Stimulated activated naive CD8-positive, alpha-beta T cell treated with anti-CD3 and anti-CD28 coated beads, Interleukin-15, Interleukin-2, amounts not matched to agents 100 ng/mL and 50 ng/mL, for 24 hours (primary cell): ENCODE results near the gene KLHL13.

Experiments
- H3K27ac Mint-ChIP-seq: one replicate; pipeline ENCODE4 v1.8.0; 2021; ENCODE audit warnings: mild to moderate bottlenecking, mixed read lengths
- H3K27me3 Mint-ChIP-seq: one replicate; pipeline ENCODE4 v1.8.0; 2021; ENCODE audit warnings: mixed read lengths
- H3K36me3 Mint-ChIP-seq: one replicate; pipeline ENCODE4 v1.8.0; 2021; ENCODE audit warnings: low read depth, mixed read lengths
- H3K4me1 Mint-ChIP-seq: one replicate; pipeline ENCODE4 v1.8.0; 2021; ENCODE audit warnings: low read depth, mixed read lengths
- H3K4me3 Mint-ChIP-seq: one replicate; pipeline ENCODE4 v1.8.0; 2021; ENCODE audit warnings: mild to moderate bottlenecking, mixed read lengths
- H3K9me3 Mint-ChIP-seq: one replicate; pipeline ENCODE4 v1.8.0; 2021; ENCODE audit warnings: mixed read lengths

KLHL13 gene

GRCh38 chrX:117919755-117920154, 196.9 kb downstream of the KLHL13 start:
- no peaks in the 10 kb centered on the region for H3K36me3 Mint-ChIP-seq
- H3K27ac Mint-ChIP-seq, result no peak overlapping the region

DNA sequence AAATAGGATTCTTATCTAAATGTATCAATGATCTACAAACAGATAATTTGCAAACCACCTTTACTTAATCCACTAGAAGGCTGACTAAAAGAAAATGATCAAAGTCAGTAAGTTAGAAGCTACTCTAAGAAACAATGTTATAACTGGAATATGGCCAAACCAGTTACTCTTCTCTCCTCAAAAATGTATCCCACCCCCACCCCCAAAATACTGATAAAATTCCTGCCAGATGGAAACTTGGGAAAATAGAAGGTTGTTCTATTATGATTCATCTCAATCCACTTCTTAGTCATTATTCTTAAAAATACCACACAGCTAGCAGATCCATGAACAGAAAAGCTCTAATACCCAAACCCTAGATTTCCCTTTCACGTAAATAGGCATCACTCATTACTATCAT, 206.4 kb downstream of the KLHL13 start:
- H3K4me1 Mint-ChIP-seq, result no peaks in the 10 kb centered on the region
- H3K9me3 Mint-ChIP-seq, result no peaks in the 10 kb centered on the region
- no peaks in the 10 kb centered on the region for H3K27me3 Mint-ChIP-seq
- H3K36me3 Mint-ChIP-seq, result no peaks in the 10 kb centered on the region
- no peak overlapping the region for H3K4me3 Mint-ChIP-seq
- H3K27ac Mint-ChIP-seq, result no peak overlapping the region

More at GRCh38 chrX:117919755-117920154, 196.9 kb downstream of the KLHL13 start:
- Mint-ChIP-seq H3K27me3 (no peaks in the 10 kb centered on the region), H3K9me3 (no peaks in the 10 kb centered on the region), H3K4me3 (no peak overlapping the region), H3K4me1 (no peaks in the 10 kb centered on the region)

- H3K4me1 Mint-ChIP-seq, result peaks cover 13% of the 10 kb centered on the region
- H3K27ac Mint-ChIP-seq, result no peak overlapping the region
- H3K4me3 Mint-ChIP-seq, result no peak overlapping the region
- no peaks in the 10 kb centered on the region for H3K9me3 Mint-ChIP-seq
- H3K36me3 Mint-ChIP-seq, result no peaks in the 10 kb centered on the region
- no peaks in the 10 kb centered on the region for H3K27me3 Mint-ChIP-seq
Observed at GRCh38 chrX:117898226-117898625, 218.4 kb downstream of the KLHL13 start.

GRCh38 chrX:117895418-117895817, 221.2 kb downstream of the KLHL13 start:
- Mint-ChIP-seq H3K9me3 (no peaks in the 10 kb centered on the region), H3K27ac (no peak overlapping the region), H3K4me1 (peaks cover 15% of the 10 kb centered on the region), H3K4me3 (no peak overlapping the region), H3K27me3 (no peaks in the 10 kb centered on the region), H3K36me3 (no peaks in the 10 kb centered on the region)

DNA sequence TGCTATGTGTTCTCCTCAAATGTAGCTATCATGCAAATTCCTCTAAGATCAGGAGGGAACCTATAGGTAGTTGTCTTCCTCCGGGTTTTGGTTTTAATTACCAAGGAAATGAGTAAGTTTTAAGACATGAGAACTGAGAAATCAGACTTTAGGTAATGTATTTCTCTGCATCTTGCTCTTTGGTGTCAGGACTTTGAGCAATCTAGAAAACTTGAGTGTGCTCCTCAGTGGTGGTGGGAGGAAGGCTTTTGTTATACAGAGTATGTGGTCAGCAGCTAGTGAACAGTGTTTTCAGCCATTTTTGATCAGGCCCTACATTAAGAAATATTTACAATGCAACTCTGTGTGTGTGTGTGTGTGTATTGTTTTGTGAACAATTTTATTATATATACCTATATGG, 224.1 kb downstream of the KLHL13 start:
- Mint-ChIP-seq H3K9me3 (no peaks in the 10 kb centered on the region), H3K27me3 (no peaks in the 10 kb centered on the region), H3K4me3 (no peak overlapping the region), H3K27ac (no peak overlapping the region), H3K4me1 (peaks cover 11% of the 10 kb centered on the region), H3K36me3 (no peaks in the 10 kb centered on the region)

DNA sequence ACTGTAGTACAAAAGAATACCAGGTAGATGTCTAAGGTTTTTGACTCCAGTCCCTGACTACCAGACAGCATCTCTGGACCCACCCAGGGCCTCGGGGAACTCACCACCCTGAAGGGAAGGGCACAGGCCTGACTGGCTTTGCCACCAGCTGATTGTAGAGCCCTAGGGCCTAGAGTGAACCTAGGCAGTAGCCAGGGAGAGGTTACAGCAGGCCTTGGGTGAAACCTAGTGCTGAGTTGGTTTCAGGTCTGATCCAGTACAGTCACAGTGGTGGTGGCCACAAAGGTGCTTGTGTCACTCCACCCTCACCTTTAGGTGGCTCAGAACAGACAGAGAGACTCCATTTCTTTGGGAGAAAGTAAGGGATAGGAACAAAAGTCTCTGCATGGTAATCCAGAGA, 244.8 kb downstream of the KLHL13 start:
- Mint-ChIP-seq H3K9me3 (peaks cover 8% of the 10 kb centered on the region), H3K4me1 (no peaks in the 10 kb centered on the region), H3K4me3 (no peak overlapping the region), H3K27ac (no peak overlapping the region), H3K27me3 (no peaks in the 10 kb centered on the region), H3K36me3 (no peaks in the 10 kb centered on the region)

DNA sequence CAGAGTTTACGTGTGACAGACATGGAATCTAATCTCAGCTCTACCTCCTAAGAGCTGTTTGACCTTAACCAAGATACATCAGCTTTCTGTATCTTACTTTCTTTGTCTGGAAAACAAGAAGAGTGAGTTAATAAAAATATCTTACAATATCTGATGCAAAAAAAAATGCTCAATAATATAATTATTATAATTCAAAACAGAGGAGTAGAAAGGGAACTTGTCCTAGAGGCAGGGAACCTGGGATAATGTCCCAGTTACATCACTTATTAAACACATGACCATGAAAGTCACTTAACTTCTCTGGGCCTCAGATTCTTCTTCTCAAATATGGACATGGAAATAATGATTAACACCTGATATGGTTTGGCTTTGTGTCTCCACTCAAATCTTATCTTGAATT, 256.1 kb downstream of the KLHL13 start:
- H3K4me1 Mint-ChIP-seq, result no peaks in the 10 kb centered on the region
- no peaks in the 10 kb centered on the region for H3K9me3 Mint-ChIP-seq
- H3K27ac Mint-ChIP-seq, result no peak overlapping the region
- no peak overlapping the region for H3K4me3 Mint-ChIP-seq
- no peaks in the 10 kb centered on the region for H3K27me3 Mint-ChIP-seq
- no peaks in the 10 kb centered on the region for H3K36me3 Mint-ChIP-seq

GRCh38 chrX:117854806-117855205, 261.8 kb downstream of the KLHL13 start:
- Mint-ChIP-seq H3K27me3 (no peaks in the 10 kb centered on the region), H3K9me3 (no peaks in the 10 kb centered on the region), H3K27ac (no peak overlapping the region), H3K4me1 (no peaks in the 10 kb centered on the region), H3K36me3 (no peaks in the 10 kb centered on the region), H3K4me3 (no peak overlapping the region)

GRCh38 chrX:117851025-117851424, 265.6 kb downstream of the KLHL13 start:
- no peak overlapping the region for H3K4me3 Mint-ChIP-seq
- H3K4me1 Mint-ChIP-seq, result no peaks in the 10 kb centered on the region
- no peak overlapping the region for H3K27ac Mint-ChIP-seq
- H3K27me3 Mint-ChIP-seq, result no peaks in the 10 kb centered on the region
- H3K9me3 Mint-ChIP-seq, result no peaks in the 10 kb centered on the region
- H3K36me3 Mint-ChIP-seq, result no peaks in the 10 kb centered on the region
